ENCODE data around the gene CT55. TPM values are rescaled to one million over a fixed set of nuclear protein-coding genes. Genes with fewer than 3 reads are reported as not detected.

The CT55 gene
- 0.24 TPM in 1 of 2 replicates, not detected in the other for total RNA-seq (2021)
- long read RNA-seq, result 0 reads

DNA sequence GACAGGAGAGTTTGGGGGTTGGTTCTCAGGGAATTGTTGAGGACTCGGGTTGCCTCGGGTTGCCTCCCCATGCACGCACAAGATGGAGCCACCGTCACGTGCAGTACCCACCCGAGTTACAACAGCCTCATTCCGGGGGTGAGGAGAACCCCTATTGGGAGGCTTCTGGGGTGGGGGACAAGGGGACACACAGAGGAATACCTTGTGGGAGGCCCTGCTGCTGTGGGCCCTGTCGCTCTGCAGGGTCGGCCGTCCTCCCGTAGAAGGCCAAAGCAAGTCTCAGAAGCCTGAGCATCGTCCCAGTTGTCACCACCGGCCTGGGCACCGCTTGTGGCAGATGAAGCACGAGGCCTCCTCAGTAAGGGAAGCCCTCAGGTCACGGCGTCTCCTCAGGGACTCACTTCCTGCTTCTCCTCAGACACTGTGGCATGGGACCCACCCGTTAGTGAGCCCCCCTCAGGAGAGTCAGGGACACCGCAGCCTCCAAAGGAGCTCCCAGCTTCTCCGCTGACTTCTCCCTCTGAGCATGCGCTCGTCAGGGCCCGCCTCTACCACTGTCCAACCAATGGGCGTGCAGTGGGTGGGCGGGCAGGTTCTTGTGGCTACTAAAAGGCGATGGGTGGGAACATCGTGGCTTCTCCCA is at the start of gene CT55:
Gene CT55, minus strand, starts transcription at position 522 of the 643 bp plus-strand sequence. Its CDS starts 227 bp downstream, at position 295.
- no peak within 1 kb of the TSS for H2BK20ac ChIP-seq (ENCODE audit: low read depth, low read length, poor library complexity, severe bottlenecking)
- H4K91ac ChIP-seq (ENCODE audit: insufficient read length, low read depth, low read length), result no peak within 1 kb of the TSS
- no peak within 1 kb of the TSS for H2BK15ac ChIP-seq (ENCODE audit: low read depth, low read length)
- WGBS (ENCODE audit: extremely low coverage, insufficient read length, low lambda C conversion rate), result no CpG with 5 or more reads among the region's 27 CpGs
- H3K9me3 ChIP-seq (ENCODE audit: control insufficient read depth, low read depth, low read length), result peaks cover 37% of the 10 kb centered on the region
- no peak within 1 kb of the TSS for H4K8ac ChIP-seq (replicated peaks; ENCODE audit: insufficient read length, low read depth, low read length)
- DNase-seq, result peak; percentile 37
- no peak within 1 kb of the TSS for H3K23ac ChIP-seq (ENCODE audit: insufficient read length, low read depth, low read length)
- no peaks in the 10 kb centered on the region for H4K20me1 ChIP-seq (ENCODE audit: control insufficient read depth, insufficient read depth, insufficient read length)
- no peak within 1 kb of the TSS for H3K18ac ChIP-seq (ENCODE audit: insufficient read length, low read depth, low read length)
- Mint-ChIP-seq H3K9me3 (peaks cover 55 to 61% of the 10 kb centered on the region in 2 experiments), H3K27me3 (ENCODE audit: low read depth) (peaks cover under 1% of the 10 kb centered on the region), H3K36me3 (ENCODE audit: insufficient read depth in 1 of 3, low read depth in 3 of 3) (peaks cover 0 to 9% (median 0%) of the 10 kb centered on the region in 3 experiments; a peak in 4 of 7 replicates), H3K4me3 (no peak within 1 kb of the TSS), H3K27ac (no peak within 1 kb of the TSS), H3K4me1 (peaks cover 4 to 6% of the 10 kb centered on the region in 2 experiments)
- no peak within 1 kb of the TSS for H3K56ac ChIP-seq (ENCODE audit: insufficient read length, low read depth, low read length)
- H3K14ac ChIP-seq (ENCODE audit: insufficient read depth, low read length), result no peak within 1 kb of the TSS
- no peak within 1 kb of the TSS for H3K27ac ChIP-seq (ENCODE audit: insufficient read length, low read depth, low read length)
- H3K27me3 ChIP-seq (ENCODE audit: insufficient read depth, low read length), result no peaks in the 10 kb centered on the region
- H2BK5ac ChIP-seq (ENCODE audit: insufficient read length, low read length), result no peak within 1 kb of the TSS
- H2AFZ ChIP-seq (ENCODE audit: low read length), result no peak within 1 kb of the TSS
- no peak within 1 kb of the TSS for H3K9ac ChIP-seq (ENCODE audit: extremely low read depth, insufficient read length, low read length)
- no peak within 1 kb of the TSS for H2BK12ac ChIP-seq (ENCODE audit: insufficient read length, low read depth, low read length)
- no peak within 1 kb of the TSS for H3K4ac ChIP-seq (ENCODE audit: low read depth, low read length)
- no peak within 1 kb of the TSS for H3T11ph ChIP-seq (ENCODE audit: low read length)
- H3K23me2 ChIP-seq (ENCODE audit: insufficient read length, low read depth, low read length, poor library complexity, severe bottlenecking), result no peaks in the 10 kb centered on the region
- TF ChIP-seq CTCF (conservative IDR thresholded peaks at IDR 0.05), result 0 out of 3 replicates have a peak, but pooled peaks have one; percentile 15
- no peak within 1 kb of the TSS for H3K4me2 ChIP-seq (ENCODE audit: insufficient read depth, insufficient read length, low read length)
- no peaks in the 10 kb centered on the region for H3K4me1 ChIP-seq (ENCODE audit: insufficient read depth, low read length)
- no peak within 1 kb of the TSS for H2AK5ac ChIP-seq (ENCODE audit: insufficient read length, low read length)
- H3K79me2 ChIP-seq (ENCODE audit: insufficient read depth, low read length), result no peaks in the 10 kb centered on the region
- no peak within 1 kb of the TSS for H2BK120ac ChIP-seq (ENCODE audit: low read depth, low read length, poor library complexity, severe bottlenecking)
- no peaks in the 10 kb centered on the region for H3K79me1 ChIP-seq (ENCODE audit: insufficient read depth, low read depth, low read length, poor library complexity, severe bottlenecking)
- H4K5ac ChIP-seq (ENCODE audit: insufficient read length, low read depth, low read length), result no peak within 1 kb of the TSS
